ENCODE data around the gene PCDHGA5.

DNA sequence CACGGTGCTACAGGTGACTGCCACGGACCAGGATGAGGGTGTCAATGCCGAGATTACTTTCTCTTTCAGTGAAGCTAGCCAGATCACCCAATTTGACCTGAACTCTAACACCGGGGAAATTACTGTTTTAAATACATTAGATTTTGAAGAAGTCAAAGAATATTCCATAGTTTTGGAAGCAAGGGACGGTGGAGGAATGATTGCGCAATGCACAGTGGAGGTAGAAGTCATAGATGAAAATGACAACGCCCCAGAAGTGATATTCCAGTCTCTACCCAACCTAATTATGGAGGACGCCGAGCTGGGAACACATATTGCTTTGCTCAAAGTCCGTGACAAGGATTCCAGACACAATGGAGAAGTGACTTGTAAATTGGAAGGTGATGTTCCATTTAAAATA, 24.7 kb downstream of the PCDHGA5 start:
- TF ChIP-seq, protein P1, sequence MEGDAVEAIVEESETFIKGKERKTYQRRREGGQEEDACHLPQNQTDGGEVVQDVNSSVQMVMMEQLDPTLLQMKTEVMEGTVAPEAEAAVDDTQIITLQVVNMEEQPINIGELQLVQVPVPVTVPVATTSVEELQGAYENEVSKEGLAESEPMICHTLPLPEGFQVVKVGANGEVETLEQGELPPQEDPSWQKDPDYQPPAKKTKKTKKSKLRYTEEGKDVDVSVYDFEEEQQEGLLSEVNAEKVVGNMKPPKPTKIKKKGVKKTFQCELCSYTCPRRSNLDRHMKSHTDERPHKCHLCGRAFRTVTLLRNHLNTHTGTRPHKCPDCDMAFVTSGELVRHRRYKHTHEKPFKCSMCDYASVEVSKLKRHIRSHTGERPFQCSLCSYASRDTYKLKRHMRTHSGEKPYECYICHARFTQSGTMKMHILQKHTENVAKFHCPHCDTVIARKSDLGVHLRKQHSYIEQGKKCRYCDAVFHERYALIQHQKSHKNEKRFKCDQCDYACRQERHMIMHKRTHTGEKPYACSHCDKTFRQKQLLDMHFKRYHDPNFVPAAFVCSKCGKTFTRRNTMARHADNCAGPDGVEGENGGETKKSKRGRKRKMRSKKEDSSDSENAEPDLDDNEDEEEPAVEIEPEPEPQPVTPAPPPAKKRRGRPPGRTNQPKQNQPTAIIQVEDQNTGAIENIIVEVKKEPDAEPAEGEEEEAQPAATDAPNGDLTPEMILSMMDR (IDR thresholded peaks at IDR 0.05) = no peak
- TF ChIP-seq POLR2A (IDR thresholded peaks at IDR 0.05) = no peak

Measured in vagina (tissue), 2 donors.